SK-N-SH (cell line): Measurements from ENCODE around the gene STK31. TPM values are rescaled to one million over a fixed set of nuclear protein-coding genes. Genes with fewer than 3 reads are reported as not detected.

Source experiments
- ELF1 ChIP-seq: IDR thresholded peaks from 2 replicates; pipeline ENCODE4 v1.4.0; 2012
- EP300 ChIP-seq, 2 experiments: IDR thresholded peaks; 2 replicates each; pipeline versions ENCODE4 v1.4.0 to v1.6.1; 2012; ENCODE audit warnings: borderline replicate concordance in 1 of 2, low read depth in 1 of 2, low read length in 1 of 2
- EZH2phosphoT487 ChIP-seq: fragments of 200-600 bp; sonication (generic); IDR thresholded peaks from 2 replicates; pipeline ENCODE4 v1.6.1; 2017; ENCODE audit warnings: low read depth, mixed run types, mild to moderate bottlenecking, antibody characterized with exemption, moderate library complexity, borderline replicate concordance
- FOSL2 ChIP-seq: IDR thresholded peaks from 2 replicates; pipeline ENCODE4 v1.4.0; 2012; ENCODE audit warnings: low read depth, mild to moderate bottlenecking, moderate library complexity, borderline replicate concordance
- FOXJ3 ChIP-seq: sonication (generic); formaldehyde crosslinking; IDR thresholded peaks from 2 replicates; pipeline ENCODE4 v1.5.1; 2020; ENCODE audit warnings: mild to moderate bottlenecking, missing genetic modification reagents
- FOXM1 ChIP-seq: IDR thresholded peaks from 2 replicates; pipeline ENCODE4 v1.4.0; 2012; ENCODE audit warnings: low read depth, mild to moderate bottlenecking
- GABPA ChIP-seq: IDR thresholded peaks from 2 replicates; pipeline ENCODE4 v1.4.0; 2012; ENCODE audit warnings: low read depth, mild to moderate bottlenecking
- IRF3 ChIP-seq: fragments of 150-350 bp; IDR thresholded peaks from 2 replicates; pipeline ENCODE4 v1.6.1; 2016; ENCODE audit warnings: mild to moderate bottlenecking, low read depth, low read length
- JUND ChIP-seq: IDR thresholded peaks from 2 replicates; pipeline ENCODE4 v1.4.0; 2012
- MEF2A ChIP-seq: IDR thresholded peaks from 2 replicates; pipeline ENCODE4 v1.4.0; 2012; ENCODE audit warnings: low read depth, borderline replicate concordance
- MXI1 ChIP-seq: IDR thresholded peaks from 2 replicates; pipeline ENCODE4 v1.6.1; 2012; ENCODE audit warnings: mild to moderate bottlenecking, low read depth, low read length, improper control_type of control experiment
- RAD21 ChIP-seq: IDR thresholded peaks from 2 replicates; pipeline ENCODE4 v1.6.1; 2012; ENCODE audit warnings: mild to moderate bottlenecking, low read length
- RFX5 ChIP-seq: IDR thresholded peaks from 2 replicates; pipeline ENCODE4 v1.6.1; 2012; ENCODE audit warnings: mild to moderate bottlenecking, improper control_type of control experiment, low read length
- RXRA ChIP-seq: IDR thresholded peaks from 2 replicates; pipeline ENCODE4 v1.4.0; 2012; ENCODE audit warnings: low read depth, mild to moderate bottlenecking, borderline replicate concordance
- SMC3 ChIP-seq: IDR thresholded peaks from 2 replicates; pipeline ENCODE4 v1.6.1; 2012; ENCODE audit warnings: low read depth, low read length, improper control_type of control experiment
- TAF1 ChIP-seq: IDR thresholded peaks from 2 replicates; pipeline ENCODE4 v1.6.1; 2012; ENCODE audit warnings: low read depth, mild to moderate bottlenecking, low read length, moderate library complexity, borderline replicate concordance
- TCF12 ChIP-seq: IDR thresholded peaks from 2 replicates; pipeline ENCODE4 v1.4.0; 2012
- TEAD4 ChIP-seq: IDR thresholded peaks from 2 replicates; pipeline ENCODE4 v1.4.0; 2012; ENCODE audit warnings: mild to moderate bottlenecking, borderline replicate concordance; ENCODE audit not compliant: insufficient read depth
- USF2 ChIP-seq: fragments of 150-350 bp; IDR thresholded peaks from 2 replicates; pipeline ENCODE4 v1.6.1; 2017; ENCODE audit warnings: antibody characterized with exemption, low read length, low read depth, borderline replicate concordance
- YY1 ChIP-seq: IDR thresholded peaks from 2 replicates; pipeline ENCODE4 v1.4.0; 2012; ENCODE audit warnings: low read depth, mild to moderate bottlenecking
- ZBTB33 ChIP-seq: IDR thresholded peaks from 2 replicates; pipeline ENCODE4 v1.4.0; 2012; ENCODE audit warnings: low read depth, borderline replicate concordance
- polyA plus RNA-seq, 3 experiments: library from polyadenylated mRNA; depleted of rRNA; stranded (reverse); fragments of >200 nt; gene quantifications; 2 replicates each; pipeline ENCODE4 v1.2.3, GENCODE V29; 2012
- TF ChIP-seq, protein P1 (sequence below): IDR thresholded peaks from 2 replicates; pipeline ENCODE4; 2012
- TF ChIP-seq, protein P2 (sequence below): IDR thresholded peaks from 2 replicates; pipeline ENCODE4 v1.4.0; 2012; ENCODE audit warnings: low read depth, borderline replicate concordance

The STK31 gene
- polyA plus RNA-seq, 1 of the 3 experiments (the other 2 are of a cell fraction), result 0.02 TPM

- TF ChIP-seq RXRA, result peak; percentile 24; the same call in 1 of the 2 replicates
- TF ChIP-seq RAD21, result no peak
- no peak for TF ChIP-seq TAF1
- TF ChIP-seq FOXM1, result peak; percentile 76; the same call in 1 of the 2 replicates
- no peak for TF ChIP-seq EZH2phosphoT487
- TF ChIP-seq IRF3, result no peak
- TF ChIP-seq MXI1, result no peak
- TF ChIP-seq RFX5, result no peak
- TF ChIP-seq FOXJ3 (CRISPR knock-in tag), result no peak
- TF ChIP-seq FOSL2, result peak; percentile 98
- no peak for TF ChIP-seq YY1
- TF ChIP-seq TEAD4, result peak; percentile 77
- peak; percentile 21; the same call in 1 of the 2 replicates for TF ChIP-seq GABPA
- TF ChIP-seq MEF2A, result peak; percentile 76
- TF ChIP-seq SMC3, result no peak
- 0 out of 2 replicates have a peak, but pooled peaks have one; percentile 50 for TF ChIP-seq ZBTB33
- TF ChIP-seq, protein P1, sequence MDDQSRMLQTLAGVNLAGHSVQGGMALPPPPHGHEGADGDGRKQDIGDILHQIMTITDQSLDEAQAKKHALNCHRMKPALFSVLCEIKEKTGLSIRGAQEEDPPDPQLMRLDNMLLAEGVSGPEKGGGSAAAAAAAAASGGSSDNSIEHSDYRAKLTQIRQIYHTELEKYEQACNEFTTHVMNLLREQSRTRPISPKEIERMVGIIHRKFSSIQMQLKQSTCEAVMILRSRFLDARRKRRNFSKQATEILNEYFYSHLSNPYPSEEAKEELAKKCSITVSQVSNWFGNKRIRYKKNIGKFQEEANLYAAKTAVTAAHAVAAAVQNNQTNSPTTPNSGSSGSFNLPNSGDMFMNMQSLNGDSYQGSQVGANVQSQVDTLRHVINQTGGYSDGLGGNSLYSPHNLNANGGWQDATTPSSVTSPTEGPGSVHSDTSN, result peak; percentile 95
- TF ChIP-seq, protein P2, sequence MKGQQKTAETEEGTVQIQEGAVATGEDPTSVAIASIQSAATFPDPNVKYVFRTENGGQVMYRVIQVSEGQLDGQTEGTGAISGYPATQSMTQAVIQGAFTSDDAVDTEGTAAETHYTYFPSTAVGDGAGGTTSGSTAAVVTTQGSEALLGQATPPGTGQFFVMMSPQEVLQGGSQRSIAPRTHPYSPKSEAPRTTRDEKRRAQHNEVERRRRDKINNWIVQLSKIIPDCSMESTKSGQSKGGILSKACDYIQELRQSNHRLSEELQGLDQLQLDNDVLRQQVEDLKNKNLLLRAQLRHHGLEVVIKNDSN, result no peak
- TF ChIP-seq ELF1, result no peak
- TF ChIP-seq TCF12, result peak; percentile 95
- peak; percentile 95 for TF ChIP-seq JUND
- peak in 1 of 2 experiments; percentile 89; a peak in 2 of 4 replicates for TF ChIP-seq EP300 (IDR thresholded peaks at IDR 0.05; ENCODE audit: borderline replicate concordance in 1 of 2, low read depth in 1 of 2, low read length in 1 of 2)
- TF ChIP-seq USF2, result no peak
Measured at GRCh38 chr7:23864973-23865372, 155.0 kb downstream of the STK31 start (continued).
